ENCODE measurements around the gene SNX25.

DNA sequence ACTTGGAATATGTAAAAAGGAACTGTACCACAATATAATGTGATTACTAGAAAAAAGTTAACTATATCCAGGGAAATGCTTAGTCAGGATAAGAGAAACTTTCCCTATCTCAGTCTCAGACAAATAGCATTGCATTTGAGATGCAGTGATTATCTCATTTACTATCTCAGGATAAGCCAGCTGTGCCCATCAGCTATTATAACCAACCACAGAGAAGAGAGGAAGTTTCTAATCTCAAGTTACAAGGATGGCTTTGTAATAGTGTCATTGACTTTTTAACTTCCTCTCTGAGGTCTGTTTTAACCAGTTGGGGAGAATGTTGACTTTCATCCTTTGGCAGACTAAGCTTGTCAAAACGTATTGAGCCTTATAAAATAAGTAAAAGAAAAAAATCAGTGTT lies 56.5 kb downstream of the SNX25 start:
- TF ChIP-seq, protein P1, sequence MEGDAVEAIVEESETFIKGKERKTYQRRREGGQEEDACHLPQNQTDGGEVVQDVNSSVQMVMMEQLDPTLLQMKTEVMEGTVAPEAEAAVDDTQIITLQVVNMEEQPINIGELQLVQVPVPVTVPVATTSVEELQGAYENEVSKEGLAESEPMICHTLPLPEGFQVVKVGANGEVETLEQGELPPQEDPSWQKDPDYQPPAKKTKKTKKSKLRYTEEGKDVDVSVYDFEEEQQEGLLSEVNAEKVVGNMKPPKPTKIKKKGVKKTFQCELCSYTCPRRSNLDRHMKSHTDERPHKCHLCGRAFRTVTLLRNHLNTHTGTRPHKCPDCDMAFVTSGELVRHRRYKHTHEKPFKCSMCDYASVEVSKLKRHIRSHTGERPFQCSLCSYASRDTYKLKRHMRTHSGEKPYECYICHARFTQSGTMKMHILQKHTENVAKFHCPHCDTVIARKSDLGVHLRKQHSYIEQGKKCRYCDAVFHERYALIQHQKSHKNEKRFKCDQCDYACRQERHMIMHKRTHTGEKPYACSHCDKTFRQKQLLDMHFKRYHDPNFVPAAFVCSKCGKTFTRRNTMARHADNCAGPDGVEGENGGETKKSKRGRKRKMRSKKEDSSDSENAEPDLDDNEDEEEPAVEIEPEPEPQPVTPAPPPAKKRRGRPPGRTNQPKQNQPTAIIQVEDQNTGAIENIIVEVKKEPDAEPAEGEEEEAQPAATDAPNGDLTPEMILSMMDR (IDR thresholded peaks at IDR 0.05): no peak
- no peak for TF ChIP-seq EP300 (IDR thresholded peaks at IDR 0.05)
